NCI-H446 (cell line): ENCODE data around the gene HOXA6.

Experiments
- DNase-seq, 2 experiments: peaks; one replicate each; lab custom pipeline; 2025; lab: John Stamatoyannopoulos, UW

Gene HOXA6

GRCh38 chr7:27172823-27173510, 25.4 kb upstream of the HOXA6 start:
- DNase-seq, result peak; percentile 45 to 72

GRCh38 chr7:27172315-27172774, 24.8 kb upstream of the HOXA6 start:
- DNase-seq, result peak in 1 of 2 experiments; percentile 26

- peak in 1 of 2 experiments; percentile 28 for DNase-seq
Observed at GRCh38 chr7:27171637-27172314, 24.2 kb upstream of the HOXA6 start.

- no peak for DNase-seq
Observed at GRCh38 chr7:27171325-27171636, 23.7 kb upstream of the HOXA6 start.

GRCh38 chr7:27170426-27171324, 23.1 kb upstream of the HOXA6 start:
- no peak for DNase-seq

- peak in 1 of 2 experiments; percentile 58 for DNase-seq
Observed at GRCh38 chr7:27169658-27170425, 22.3 kb upstream of the HOXA6 start.

GRCh38 chr7:27168265-27168947, 20.8 kb upstream of the HOXA6 start:
- DNase-seq, result peak in 1 of 2 experiments; percentile 65

- peak in 1 of 2 experiments; percentile 45 for DNase-seq
Observed at GRCh38 chr7:27167916-27168264, 20.3 kb upstream of the HOXA6 start.

- no peak for DNase-seq
Observed at GRCh38 chr7:27166531-27167505, 19.2 kb upstream of the HOXA6 start.

GRCh38 chr7:27165996-27166530, 18.5 kb upstream of the HOXA6 start:
- DNase-seq, result no peak

- DNase-seq, result no peak
Observed at GRCh38 chr7:27165089-27165995, 17.8 kb upstream of the HOXA6 start, which contains the start of gene HOXA9. Gene HOXA9 (minus strand): TSS chr7:27165537. CDS start chr7:27165457, 80 bp downstream.

GRCh38 chr7:27164367-27165088, 17.0 kb upstream of the HOXA6 start:
- DNase-seq, result no peak

GRCh38 chr7:27164045-27164366, 16.4 kb upstream of the HOXA6 start:
- no peak for DNase-seq

- DNase-seq, result no peak
Observed at GRCh38 chr7:27163288-27164044, 15.9 kb upstream of the HOXA6 start.

GRCh38 chr7:27162561-27163287, 15.2 kb upstream of the HOXA6 start:
- DNase-seq, result no peak

GRCh38 chr7:27161721-27162560, 14.4 kb upstream of the HOXA6 start:
- no peak for DNase-seq
